Raji (cell line): ENCODE results near the gene CDH3.

ENCODE experiments used
- POLR2A ChIP-seq: IDR thresholded peaks from 2 replicates; pipeline ENCODE4 v1.6.1; 2011; ENCODE audit warnings: low read depth, low read length, control low read depth; ENCODE audit not compliant: insufficient read depth

Gene CDH3

GRCh38 chr16:68739964-68740627, 95.0 kb downstream of the CDH3 start:
- no peak for TF ChIP-seq POLR2A

DNA sequence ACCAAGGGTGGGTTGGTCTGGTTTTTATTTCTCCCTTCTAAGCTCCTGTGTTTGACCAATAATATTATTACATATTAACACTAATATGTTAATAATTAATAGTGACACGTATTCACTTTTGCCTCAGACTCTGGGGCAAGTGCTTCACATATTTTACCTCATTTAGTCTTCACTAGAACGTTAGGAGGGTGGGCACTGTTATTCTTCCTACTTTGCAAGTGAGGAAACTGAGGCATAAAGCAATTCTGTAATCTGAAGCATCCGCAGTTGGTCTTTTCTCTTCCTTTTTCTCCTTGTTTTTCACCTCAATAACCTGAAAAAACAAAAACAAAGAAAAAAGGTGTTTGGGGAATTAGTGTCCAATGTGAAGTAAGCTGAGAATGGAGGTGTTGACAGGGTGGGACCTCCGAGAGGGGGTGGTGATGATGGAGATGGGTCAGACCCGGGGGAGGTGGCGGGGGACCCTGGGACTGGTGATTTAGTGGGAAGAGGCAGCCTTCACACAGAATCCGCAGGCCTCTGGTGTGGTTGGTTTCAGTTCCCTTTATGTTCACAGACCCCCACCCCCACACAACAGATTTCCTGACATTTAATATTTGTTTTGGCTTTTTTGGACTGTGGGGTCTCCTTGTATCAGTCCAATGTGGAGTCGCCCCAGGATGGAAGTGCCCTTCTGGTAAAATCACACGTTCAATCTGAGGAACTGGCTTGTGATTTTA, 95.7 kb downstream of the CDH3 start:
- TF ChIP-seq POLR2A = no peak

GRCh38 chr16:68743664-68744063, 98.6 kb downstream of the CDH3 start:
- TF ChIP-seq POLR2A = no peak

- no peak for TF ChIP-seq POLR2A
Measured at GRCh38 chr16:68744744-68745280, 99.7 kb downstream of the CDH3 start.

- TF ChIP-seq POLR2A = no peak
Measured at GRCh38 chr16:68746951-68747350, 101.8 kb downstream of the CDH3 start.

- TF ChIP-seq POLR2A = no peak
Measured at GRCh38 chr16:68749432-68749831, 104.3 kb downstream of the CDH3 start.
